Astrocyte of the spinal cord (primary cell): Measurements from ENCODE around the gene PIH1D1.

Source experiments
- DNase-seq: peaks from one replicate; pipeline ENCODE4 v3.0.0; 2011; ENCODE audit warnings: low read depth, low spot score
- H3K4me3 ChIP-seq: 2 replicates; pipeline ENCODE4 v1.5.1; 2011; ENCODE audit warnings: low read depth, mild to moderate bottlenecking, low read length, moderate library complexity
- in situ Hi-C: cut with HindIII; loops from 2 replicates; pipeline ENCODE4 v1.10.0; 2017; ENCODE audit warnings: low sequenced_read_pairs
- TF ChIP-seq, protein P1 (sequence below): IDR thresholded peaks from 2 replicates; pipeline ENCODE4 v1.5.1; 2012; ENCODE audit warnings: low read depth, mild to moderate bottlenecking, low read length, inconsistent platforms

PIH1D1 gene

DNA sequence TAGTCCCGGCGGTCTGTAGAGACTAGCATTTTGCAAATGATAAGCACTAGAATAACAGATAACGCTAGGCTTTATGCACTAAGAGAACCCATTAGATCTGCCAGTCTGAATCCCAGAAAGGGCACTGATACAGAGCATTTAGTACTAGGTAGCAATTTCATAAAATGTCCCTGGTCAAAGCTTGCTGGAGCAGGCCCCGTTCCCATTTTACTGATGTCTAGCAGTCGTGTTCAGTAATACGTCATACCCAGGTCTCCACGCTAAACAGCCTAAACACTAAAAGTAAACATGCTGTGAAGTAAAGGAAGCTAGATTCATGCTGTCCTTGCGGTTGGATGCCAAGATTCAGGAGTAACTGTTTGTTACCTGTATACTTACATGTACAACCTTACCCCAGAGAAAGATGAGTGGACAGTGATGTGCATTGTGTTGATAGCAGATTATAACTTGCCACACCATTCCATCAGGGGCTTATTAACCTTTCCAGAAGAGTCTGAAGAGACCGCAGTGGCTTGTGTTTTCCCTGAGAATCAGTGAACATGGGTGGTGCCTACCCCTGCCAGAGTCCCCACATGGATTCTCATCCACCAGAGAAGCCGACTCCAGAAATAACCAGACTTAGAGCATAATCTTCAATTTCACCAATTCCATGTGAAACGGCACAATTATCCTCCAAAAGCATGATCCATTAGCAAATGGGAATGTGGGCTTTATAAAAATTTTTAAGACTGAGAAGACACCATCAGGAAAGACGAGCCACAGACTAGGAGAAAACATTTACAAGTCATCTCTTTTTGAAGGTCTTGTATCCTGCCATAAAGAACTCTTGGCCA is 41.2 kb upstream of the PIH1D1 start:
- in situ Hi-C loops, result no loop called here
- DNase-seq, result no peak
- no peak overlapping the region for H3K4me3 ChIP-seq
- TF ChIP-seq, protein P1, sequence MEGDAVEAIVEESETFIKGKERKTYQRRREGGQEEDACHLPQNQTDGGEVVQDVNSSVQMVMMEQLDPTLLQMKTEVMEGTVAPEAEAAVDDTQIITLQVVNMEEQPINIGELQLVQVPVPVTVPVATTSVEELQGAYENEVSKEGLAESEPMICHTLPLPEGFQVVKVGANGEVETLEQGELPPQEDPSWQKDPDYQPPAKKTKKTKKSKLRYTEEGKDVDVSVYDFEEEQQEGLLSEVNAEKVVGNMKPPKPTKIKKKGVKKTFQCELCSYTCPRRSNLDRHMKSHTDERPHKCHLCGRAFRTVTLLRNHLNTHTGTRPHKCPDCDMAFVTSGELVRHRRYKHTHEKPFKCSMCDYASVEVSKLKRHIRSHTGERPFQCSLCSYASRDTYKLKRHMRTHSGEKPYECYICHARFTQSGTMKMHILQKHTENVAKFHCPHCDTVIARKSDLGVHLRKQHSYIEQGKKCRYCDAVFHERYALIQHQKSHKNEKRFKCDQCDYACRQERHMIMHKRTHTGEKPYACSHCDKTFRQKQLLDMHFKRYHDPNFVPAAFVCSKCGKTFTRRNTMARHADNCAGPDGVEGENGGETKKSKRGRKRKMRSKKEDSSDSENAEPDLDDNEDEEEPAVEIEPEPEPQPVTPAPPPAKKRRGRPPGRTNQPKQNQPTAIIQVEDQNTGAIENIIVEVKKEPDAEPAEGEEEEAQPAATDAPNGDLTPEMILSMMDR, result no peak

DNA sequence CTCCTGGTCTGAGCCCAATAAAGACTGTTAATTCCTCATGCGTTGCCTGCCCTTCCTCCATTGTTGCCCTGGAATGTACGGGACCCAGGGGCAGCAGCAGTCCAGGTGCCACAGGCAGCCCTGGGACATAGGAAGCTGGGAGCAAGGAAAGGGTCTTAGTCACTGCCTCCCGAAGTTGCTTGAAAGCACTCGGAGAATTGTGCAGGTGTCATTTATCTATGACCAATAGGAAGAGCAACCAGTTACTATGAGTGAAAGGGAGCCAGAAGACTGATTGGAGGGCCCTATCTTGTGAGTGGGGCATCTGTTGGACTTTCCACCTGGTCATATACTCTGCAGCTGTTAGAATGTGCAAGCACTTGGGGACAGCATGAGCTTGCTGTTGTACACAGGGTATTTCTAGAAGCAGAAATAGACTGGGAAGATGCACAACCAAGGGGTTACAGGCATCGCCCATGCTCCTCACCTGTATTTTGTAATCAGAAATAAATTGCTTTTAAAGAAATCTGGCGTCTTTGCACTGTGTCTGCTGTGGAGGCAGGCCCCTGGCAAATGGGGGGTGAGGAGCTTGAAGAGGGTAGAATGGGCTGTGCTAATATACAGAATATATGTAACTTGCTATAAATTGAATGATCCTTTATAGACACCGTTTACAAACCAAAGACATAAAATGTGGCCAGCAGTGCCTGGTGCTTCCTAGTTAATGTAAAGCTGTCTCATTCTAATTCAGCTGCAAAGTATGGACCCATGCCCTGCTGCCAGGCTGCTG is 40.4 kb upstream of the PIH1D1 start:
- no peak for DNase-seq
- TF ChIP-seq, protein P1, result no peak
- in situ Hi-C loops, result no loop called here
- no peak overlapping the region for H3K4me3 ChIP-seq

DNA sequence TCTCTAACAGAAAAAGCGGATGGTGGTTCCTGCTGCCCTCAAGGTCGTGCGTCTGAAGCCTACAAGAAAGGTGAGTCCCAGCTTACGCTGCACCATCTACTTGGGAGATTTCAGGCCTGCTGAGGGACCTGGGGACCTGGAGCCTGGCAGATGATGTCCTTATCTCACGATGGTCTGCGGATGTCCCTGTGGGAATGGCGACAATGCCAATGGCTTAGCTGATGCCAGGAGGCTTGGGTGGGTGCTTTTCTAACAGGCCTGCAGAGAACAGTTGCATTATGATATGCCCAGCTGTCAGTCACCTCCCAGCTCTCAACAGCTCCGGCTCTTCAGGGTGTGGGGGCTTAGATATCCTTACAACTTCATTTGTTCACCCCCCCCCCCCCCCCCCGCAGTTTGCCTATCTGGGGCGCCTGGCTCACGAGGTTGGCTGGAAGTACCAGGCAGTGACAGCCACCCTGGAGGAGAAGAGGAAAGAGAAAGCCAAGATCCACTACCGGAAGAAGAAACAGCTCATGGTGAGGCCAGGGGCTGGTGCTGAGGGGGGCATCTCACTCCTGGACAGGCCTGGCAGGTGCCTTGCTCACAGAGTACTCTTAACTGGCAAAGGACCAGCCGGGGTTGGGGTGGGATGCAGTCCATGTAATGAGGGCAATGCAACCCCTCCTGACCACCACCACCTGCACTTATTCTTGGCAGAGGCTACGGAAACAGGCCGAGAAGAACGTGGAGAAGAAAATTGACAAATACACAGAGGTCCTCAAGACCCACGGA is 39.6 kb upstream of the PIH1D1 start:
- no peak for DNase-seq
- no peak overlapping the region for H3K4me3 ChIP-seq
- TF ChIP-seq, protein P1, result no peak
- in situ Hi-C loops, result no loop called here

DNA sequence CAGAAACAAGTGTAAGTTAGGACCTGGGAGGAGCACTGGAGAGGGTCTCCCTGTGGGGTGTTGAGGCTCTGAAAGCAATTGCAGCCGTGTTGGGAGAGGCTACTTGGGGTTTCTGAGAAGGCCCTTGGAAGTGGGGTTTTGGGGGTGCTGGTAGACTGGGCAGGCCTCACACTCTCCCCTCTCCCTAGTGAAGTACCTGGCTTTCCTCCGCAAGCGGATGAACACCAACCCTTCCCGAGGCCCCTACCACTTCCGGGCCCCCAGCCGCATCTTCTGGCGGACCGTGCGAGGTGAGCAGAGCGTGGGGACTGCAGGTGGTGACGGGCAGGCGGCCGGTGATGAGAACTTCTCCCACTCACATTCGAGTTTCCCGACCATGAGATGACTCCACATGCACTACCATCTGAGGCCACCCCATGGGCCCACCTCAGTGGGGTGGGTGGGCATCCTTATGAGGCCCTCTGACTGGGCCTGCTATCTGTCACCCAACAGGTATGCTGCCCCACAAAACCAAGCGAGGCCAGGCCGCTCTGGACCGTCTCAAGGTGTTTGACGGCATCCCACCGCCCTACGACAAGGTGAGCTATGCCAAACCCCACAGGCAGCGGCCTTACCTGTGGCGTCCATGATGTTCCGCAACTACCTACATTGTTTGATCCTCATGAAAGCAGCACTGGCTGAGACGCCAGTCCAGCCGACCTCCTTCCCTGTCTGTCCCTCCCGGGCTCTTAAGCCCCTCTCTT is 38.8 kb upstream of the PIH1D1 start:
- no peak overlapping the region for H3K4me3 ChIP-seq
- DNase-seq, result no peak
- in situ Hi-C loops, result no loop called here
- TF ChIP-seq, protein P1, result no peak

DNA sequence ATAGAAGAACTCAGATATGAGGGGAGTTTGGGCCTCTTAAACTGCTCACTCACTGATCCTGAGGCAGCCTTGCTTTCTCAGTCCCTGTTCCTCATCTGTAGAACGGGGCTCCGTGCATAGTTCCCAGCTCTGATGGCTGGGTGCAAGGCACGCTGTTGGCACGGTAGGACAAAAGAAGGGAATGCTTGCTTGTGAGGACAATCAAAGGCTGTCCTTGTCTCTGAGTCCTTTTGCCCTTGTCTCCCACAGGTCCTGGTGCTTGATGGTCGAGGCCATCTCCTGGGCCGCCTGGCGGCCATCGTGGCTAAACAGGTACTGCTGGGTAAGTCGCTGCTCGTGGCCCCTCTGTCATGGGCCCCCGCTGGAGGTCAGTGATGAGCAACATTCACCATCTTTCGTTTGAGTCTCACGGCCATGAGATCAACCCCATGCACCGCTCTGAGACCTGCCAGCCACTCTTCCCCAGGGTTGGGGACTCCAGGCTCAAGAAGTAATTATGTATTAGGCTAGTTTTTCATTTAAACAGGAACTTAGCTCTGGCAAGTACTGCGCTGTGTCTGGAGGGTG is 38.1 kb upstream of the PIH1D1 start:
- peak overlapping the region; percentile 86 for H3K4me3 ChIP-seq
- in situ Hi-C loops, result no loop called here
- TF ChIP-seq, protein P1, result no peak
- DNase-seq, result no peak
